Mucosa of rectum (tissue), 2 donors: ENCODE measurements around the gene RBM48.

Experiments used
- H3K27ac ChIP-seq, 2 donors: one replicate each; pipeline ENCODE4 v1.7.0; 2013; ENCODE audit warnings: inconsistent platforms in 2 of 2, low read depth in 2 of 2, low read length in 2 of 2
- H3K27me3 ChIP-seq, 2 donors: one replicate each; pipeline ENCODE4 v1.7.0; 2013; ENCODE audit warnings: low read length in 2 of 2; ENCODE audit not compliant: control insufficient read depth in 2 of 2, insufficient read depth in 2 of 2
- H3K36me3 ChIP-seq, 2 donors: one replicate each; pipeline ENCODE4 v1.7.0; 2013; ENCODE audit warnings: low read length in 2 of 2; ENCODE audit not compliant: control insufficient read depth in 2 of 2, insufficient read depth in 2 of 2
- H3K4me1 ChIP-seq, 2 donors: one replicate each; pipeline ENCODE4 v1.7.0; 2013; ENCODE audit warnings: low read length in 2 of 2, mild to moderate bottlenecking in 1 of 2; ENCODE audit not compliant: control insufficient read depth in 2 of 2, insufficient read depth in 2 of 2
- H3K4me3 ChIP-seq, 2 donors: one replicate each; pipeline ENCODE4 v1.7.0; 2013; ENCODE audit warnings: low read length in 2 of 2
- H3K9ac ChIP-seq, 2 donors: one replicate each; pipeline ENCODE4 v1.7.0; 2013; ENCODE audit warnings: low read length in 2 of 2, low read depth in 1 of 2, mild to moderate bottlenecking in 1 of 2
- H3K9me3 ChIP-seq, 2 donors: one replicate each; pipeline ENCODE4 v1.7.0; 2013; ENCODE audit warnings: low read length in 2 of 2; ENCODE audit not compliant: control insufficient read depth in 2 of 2
- donor health status: healthy.
- donor health status: Normal muscosa, but diverticular disease.

The RBM48 gene

GRCh38 chr7:92567460-92567859, 38.9 kb downstream of the RBM48 start:
- Histone ChIP-seq H3K9ac (no peak overlapping the region), H3K27ac (no peak overlapping the region), H3K36me3 (peaks cover 52 to 63% of the 10 kb centered on the region in 2 donors), H3K27me3 (no peaks in the 10 kb centered on the region), H3K4me1 (no peaks in the 10 kb centered on the region), H3K4me3 (no peak overlapping the region), H3K9me3 (no peaks in the 10 kb centered on the region)

- Histone ChIP-seq H3K4me1 (no peaks in the 10 kb centered on the region), H3K4me3 (no peak overlapping the region), H3K36me3 (peaks cover 49 to 58% of the 10 kb centered on the region in 2 donors), H3K27me3 (no peaks in the 10 kb centered on the region), H3K9ac (no peak overlapping the region), H3K27ac (no peak overlapping the region), H3K9me3 (no peaks in the 10 kb centered on the region)
These were observed 40.5 kb downstream of the RBM48 start for GRCh38 chr7:92569137-92569536.

DNA sequence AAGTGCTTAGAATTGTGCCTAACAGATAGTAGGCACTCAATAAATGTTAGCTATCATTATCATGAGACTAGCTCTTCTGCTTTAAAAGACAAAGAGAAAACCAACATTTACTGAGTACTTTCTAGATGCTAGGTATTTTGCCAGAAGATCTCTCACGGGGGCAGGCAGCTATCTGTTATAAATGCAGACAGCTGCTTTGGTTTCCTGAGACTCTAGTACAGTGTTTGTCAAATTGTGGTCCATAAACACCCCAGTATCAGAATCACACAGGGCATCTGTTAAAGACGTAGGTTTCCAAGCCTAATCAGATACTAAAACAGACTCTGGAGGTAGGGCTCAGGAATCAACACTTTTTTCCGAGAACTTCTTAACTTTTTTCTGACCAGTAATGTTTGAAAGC, 47.7 kb downstream of the RBM48 start:
- H3K9me3 ChIP-seq = no peaks in the 10 kb centered on the region
- no peak overlapping the region for H3K4me3 ChIP-seq
- no peaks in the 10 kb centered on the region for H3K4me1 ChIP-seq
- no peak overlapping the region for H3K27ac ChIP-seq
- H3K27me3 ChIP-seq = no peaks in the 10 kb centered on the region
- H3K9ac ChIP-seq = no peak overlapping the region
- peaks cover 61 to 62% of the 10 kb centered on the region in 2 donors for H3K36me3 ChIP-seq

GRCh38 chr7:92582948-92583347, 54.4 kb downstream of the RBM48 start:
- no peaks in the 10 kb centered on the region for H3K27me3 ChIP-seq
- H3K27ac ChIP-seq = no peak overlapping the region
- H3K9ac ChIP-seq = no peak overlapping the region
- H3K36me3 ChIP-seq = peaks cover 25% of the 10 kb centered on the region in 2 donors
- H3K4me3 ChIP-seq = no peak overlapping the region
- no peaks in the 10 kb centered on the region for H3K9me3 ChIP-seq
- H3K4me1 ChIP-seq = no peaks in the 10 kb centered on the region

DNA sequence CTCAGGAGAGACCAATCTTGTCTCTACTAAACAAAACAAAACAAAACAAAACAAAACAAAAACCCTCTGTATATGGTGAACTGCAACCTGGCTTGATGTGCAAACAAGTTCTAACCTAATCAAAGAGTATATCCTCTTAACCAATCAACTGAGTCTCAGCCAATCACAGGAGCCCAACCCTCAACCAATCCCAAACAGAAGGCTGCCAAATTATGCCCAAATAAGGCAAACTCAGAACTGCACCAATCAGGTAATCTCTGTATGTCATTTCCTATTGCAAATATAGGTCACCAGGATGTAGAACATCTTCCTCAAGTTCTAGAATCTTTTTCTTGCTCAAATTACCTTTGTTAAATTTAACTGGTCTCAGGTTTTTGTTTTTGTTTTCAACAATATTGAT, 56.4 kb downstream of the RBM48 start:
- Histone ChIP-seq H3K9ac (no peak overlapping the region), H3K4me3 (no peak overlapping the region), H3K4me1 (peaks cover 8% of the 10 kb centered on the region in 2 donors), H3K27ac (no peak overlapping the region), H3K36me3 (peaks cover 7 to 11% of the 10 kb centered on the region in 2 donors), H3K9me3 (no peaks in the 10 kb centered on the region), H3K27me3 (no peaks in the 10 kb centered on the region)

DNA sequence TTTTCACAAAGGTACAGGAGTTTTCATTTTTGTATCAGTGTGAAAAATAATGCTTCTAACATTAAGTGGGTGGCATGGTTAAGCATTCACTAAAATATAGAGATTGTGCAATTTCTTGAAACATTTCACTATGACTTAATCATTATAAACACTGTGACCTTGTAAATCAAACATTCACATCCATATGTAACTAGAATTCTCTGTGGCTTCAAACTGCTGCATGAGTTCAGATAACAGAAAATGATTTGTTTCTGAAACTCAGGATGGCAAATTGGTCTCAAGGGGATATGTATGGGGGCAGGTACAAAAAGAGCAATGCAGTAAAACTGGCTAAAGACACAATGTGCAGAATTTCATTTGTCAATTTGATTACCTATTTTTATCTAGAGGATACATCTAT, 57.8 kb downstream of the RBM48 start:
- H3K4me3 ChIP-seq = no peak overlapping the region
- H3K9ac ChIP-seq = no peak overlapping the region
- no peak overlapping the region for H3K27ac ChIP-seq
- no peaks in the 10 kb centered on the region for H3K36me3 ChIP-seq
- H3K4me1 ChIP-seq = peaks cover 8 to 11% of the 10 kb centered on the region in 2 donors
- no peaks in the 10 kb centered on the region for H3K27me3 ChIP-seq
- H3K9me3 ChIP-seq = no peaks in the 10 kb centered on the region

DNA sequence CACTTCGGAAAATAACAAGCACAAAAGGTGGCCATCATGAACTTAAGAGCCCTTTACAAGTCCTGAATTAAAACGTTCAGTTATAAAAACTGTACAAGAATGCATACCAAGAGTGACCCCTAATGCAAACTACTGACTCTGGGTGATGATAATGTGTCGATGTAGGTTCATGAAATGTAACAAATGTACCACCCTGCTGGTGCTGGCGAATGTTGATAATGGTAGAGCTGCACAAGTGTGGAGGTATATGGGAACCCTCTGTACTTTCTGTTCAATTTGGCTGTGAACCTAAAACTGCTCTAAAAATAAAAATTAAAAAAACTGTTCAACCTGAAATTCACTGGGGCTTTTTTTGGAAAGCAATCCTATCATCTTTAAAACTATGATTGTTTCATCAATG, 58.2 kb downstream of the RBM48 start:
- Histone ChIP-seq H3K4me3 (no peak overlapping the region), H3K9me3 (no peaks in the 10 kb centered on the region), H3K27ac (no peak overlapping the region), H3K36me3 (no peaks in the 10 kb centered on the region), H3K4me1 (peaks cover 8 to 11% of the 10 kb centered on the region in 2 donors), H3K9ac (no peak overlapping the region), H3K27me3 (no peaks in the 10 kb centered on the region)
